GM19035 (cell line): ENCODE data around the gene METTL3.

Experiments
- ATAC-seq: cut with Tn5 transposase; IDR thresholded peaks from one replicate; pipeline ENCODE4 v1.9.1; 2021; ENCODE audit not compliant: unreplicated experiment

The METTL3 gene

DNA sequence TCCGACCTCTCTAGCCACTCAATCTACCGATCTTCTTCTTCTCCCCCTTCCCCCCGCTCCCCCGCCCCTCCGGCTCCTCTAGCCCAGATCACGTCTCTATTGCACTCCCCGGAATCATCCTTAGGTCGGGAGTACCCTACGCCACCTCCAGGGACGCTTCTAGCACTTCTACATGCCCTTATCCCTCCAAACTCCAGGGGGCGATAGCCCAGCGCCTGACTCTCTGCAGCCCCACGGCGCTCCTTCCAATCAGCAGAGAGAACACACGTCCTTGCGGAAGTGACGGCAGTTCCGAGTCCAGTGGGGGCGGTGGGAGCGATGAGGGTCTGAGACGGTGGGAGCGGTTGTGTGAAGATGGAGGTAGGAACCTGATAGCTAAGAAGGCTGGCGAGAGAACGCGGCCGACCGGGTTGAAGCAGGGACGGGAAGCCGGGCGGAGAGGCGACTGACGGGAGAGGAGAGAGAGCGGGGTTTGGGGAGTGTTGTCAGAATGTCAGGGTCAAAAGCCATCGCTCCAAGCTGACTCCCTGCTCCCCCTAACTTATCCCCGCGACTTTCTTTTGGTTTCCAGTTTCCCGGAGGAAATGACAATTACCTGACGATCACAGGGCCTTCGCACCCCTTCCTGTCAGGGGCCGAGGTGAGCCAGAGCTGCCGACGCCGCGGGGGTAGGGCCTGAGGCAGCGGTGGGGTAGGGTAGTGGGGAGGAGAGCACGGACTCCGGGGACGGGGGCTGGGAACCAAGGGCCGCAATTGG lies 34.0 kb downstream of the METTL3 start, which contains the start of the genes RAB2B and TOX4:
Gene RAB2B, minus strand, starts transcription at position 35 of the 757 bp plus-strand sequence. CDS start 87 bp downstream, outside the sequence.
Gene TOX4, plus strand, starts transcription at position 271 of the 757 bp plus-strand sequence. Its CDS starts 84 bp downstream, at position 355.
- peak; percentile 100 for ATAC-seq

DNA sequence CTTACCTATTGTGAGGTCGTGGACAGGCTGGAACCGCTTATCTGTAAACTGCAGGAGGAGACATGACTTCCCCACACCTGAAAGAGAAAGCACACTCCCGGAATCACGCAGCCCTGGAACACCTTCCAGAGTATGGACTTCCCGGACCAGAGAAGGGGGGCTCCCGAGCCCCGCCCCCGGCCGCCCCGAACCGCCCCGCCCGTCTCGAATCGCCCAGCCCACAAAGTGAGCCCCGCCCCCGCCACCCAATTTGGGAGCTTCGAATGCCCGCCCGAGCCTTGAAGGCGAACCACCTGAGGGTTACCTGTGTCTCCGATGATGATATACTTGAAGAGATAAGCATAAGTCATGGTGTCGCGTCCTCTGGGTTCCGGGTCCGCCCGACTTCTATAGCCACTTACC lies 34.6 kb downstream of the METTL3 start:
- ATAC-seq: peak; percentile 39

DNA sequence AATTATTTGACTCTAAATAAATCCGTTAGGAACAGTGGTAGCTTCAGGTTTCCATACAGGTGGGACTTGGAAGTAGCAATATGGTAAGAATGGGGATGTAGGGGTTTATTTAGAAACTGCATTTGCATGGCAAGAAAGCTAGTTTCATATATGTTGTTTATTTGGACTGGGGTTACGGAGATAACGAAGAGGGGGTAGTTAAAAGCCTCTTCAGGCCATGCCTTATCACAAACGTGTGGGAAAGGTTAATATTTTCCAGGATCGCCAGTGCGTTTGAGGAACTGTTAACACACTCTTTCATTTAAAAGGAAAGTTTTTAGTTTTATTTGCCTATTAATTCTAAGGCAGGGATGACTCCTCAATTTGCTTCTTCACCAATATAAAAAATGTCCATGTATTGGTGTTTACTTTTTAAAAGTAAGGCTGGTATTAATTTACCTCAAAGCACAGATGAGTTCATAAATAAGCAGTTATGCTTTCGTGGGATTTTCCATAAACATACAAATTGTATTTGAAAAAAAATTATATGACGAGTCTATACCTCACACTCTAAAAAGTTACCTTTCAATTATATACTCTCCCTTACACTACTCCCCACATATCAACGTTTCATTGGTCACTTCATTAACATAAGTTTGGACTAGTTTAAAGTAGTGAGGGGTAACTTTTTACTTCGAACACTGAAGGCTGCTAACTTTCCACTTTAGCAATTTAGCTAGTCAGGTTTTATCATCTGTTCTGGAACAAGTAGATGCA lies 35.2 kb downstream of the METTL3 start:
- no peak for ATAC-seq

- ATAC-seq: no peak
These were observed 43.5 kb downstream of the METTL3 start for GRCh38 chr14:21467616-21468015.

DNA sequence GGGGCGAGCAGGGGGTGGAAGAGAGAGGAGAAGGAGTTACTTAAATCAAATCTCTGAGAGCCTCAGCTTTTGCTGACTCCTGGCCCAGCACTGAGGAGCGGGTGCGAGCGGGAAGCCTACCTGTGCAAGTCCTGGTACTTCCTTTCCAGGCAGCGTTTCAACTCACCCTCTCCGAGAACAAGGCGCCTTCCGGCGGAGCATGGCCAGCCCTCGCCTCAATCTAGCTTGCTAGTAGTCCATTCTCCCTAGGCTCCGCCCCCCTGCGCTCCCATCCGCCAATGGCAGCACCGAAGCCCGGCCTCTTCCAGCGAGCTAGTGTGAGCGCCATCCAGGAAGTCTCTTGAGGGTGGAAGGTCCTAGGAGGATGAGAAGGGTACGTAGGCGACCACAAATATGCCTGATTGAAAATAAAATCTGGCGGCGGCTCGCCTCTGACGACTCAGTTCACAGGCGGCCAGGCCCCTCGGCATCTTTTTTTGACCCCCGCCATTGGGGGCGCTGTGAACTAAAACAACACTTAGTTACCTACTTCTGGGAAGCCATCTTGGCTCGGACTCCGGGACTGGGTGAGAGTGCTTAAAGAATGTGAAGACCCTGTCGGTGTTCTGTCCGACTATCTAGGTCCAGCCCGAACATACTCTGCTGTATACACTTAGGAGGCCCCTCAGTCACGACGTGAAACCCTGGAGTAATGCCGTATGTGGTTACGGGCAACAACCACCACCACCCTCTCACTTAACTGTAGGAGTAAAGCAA lies 55.0 kb downstream of the METTL3 start, which contains the start of gene CHD8:
Gene CHD8, minus strand, starts transcription at position 212 of the 756 bp plus-strand sequence. CDS start 24,480 bp downstream, outside the sequence.
- peak; percentile 96 for ATAC-seq

- ATAC-seq: peak; percentile 33
These were observed 55.6 kb downstream of the METTL3 start for GRCh38 chr14:21455592-21455911.

- no peak for ATAC-seq
These were observed 56.1 kb downstream of the METTL3 start for GRCh38 chr14:21454843-21455544.

- ATAC-seq: no peak
These were observed 61.3 kb downstream of the METTL3 start for GRCh38 chr14:21449899-21450216.
